HG02938 (cell line): ENCODE results near the gene ST3GAL3.

Experiments
- ATAC-seq: cut with Tn5 transposase; IDR thresholded peaks from one replicate; pipeline ENCODE4 v1.9.1; 2021; ENCODE audit warnings: mild to moderate bottlenecking, moderate library complexity; ENCODE audit not compliant: unreplicated experiment

Gene ST3GAL3

GRCh38 chr1:43873851-43874250 lies 166.5 kb downstream of the ST3GAL3 start:
- ATAC-seq: no peak

- ATAC-seq: no peak
Measured at GRCh38 chr1:43874716-43875115, 167.4 kb downstream of the ST3GAL3 start.

GRCh38 chr1:43875331-43875730 lies 168.0 kb downstream of the ST3GAL3 start:
- no peak for ATAC-seq

- no peak for ATAC-seq
Measured at GRCh38 chr1:43877101-43877500, 169.8 kb downstream of the ST3GAL3 start.

- ATAC-seq: no peak
Measured at GRCh38 chr1:43878440-43878839, 171.1 kb downstream of the ST3GAL3 start.

- no peak for ATAC-seq
Measured at GRCh38 chr1:43878854-43879253, 171.5 kb downstream of the ST3GAL3 start.

GRCh38 chr1:43879414-43879813 lies 172.1 kb downstream of the ST3GAL3 start:
- ATAC-seq: no peak

GRCh38 chr1:43879996-43880395 lies 172.7 kb downstream of the ST3GAL3 start:
- ATAC-seq: no peak

GRCh38 chr1:43880604-43881003 lies 173.3 kb downstream of the ST3GAL3 start:
- ATAC-seq: no peak

- no peak for ATAC-seq
Measured at GRCh38 chr1:43881415-43881814, 174.1 kb downstream of the ST3GAL3 start.

- no peak for ATAC-seq
Measured at GRCh38 chr1:43882763-43883162, 175.4 kb downstream of the ST3GAL3 start.

GRCh38 chr1:43883321-43883720 lies 176.0 kb downstream of the ST3GAL3 start:
- ATAC-seq: no peak

GRCh38 chr1:43885279-43885801 lies 178.0 kb downstream of the ST3GAL3 start:
- ATAC-seq: no peak

GRCh38 chr1:43887748-43888147 lies 180.4 kb downstream of the ST3GAL3 start:
- no peak for ATAC-seq

GRCh38 chr1:43890815-43891214 lies 183.5 kb downstream of the ST3GAL3 start:
- ATAC-seq: no peak

GRCh38 chr1:43893006-43893405 lies 185.7 kb downstream of the ST3GAL3 start:
- no peak for ATAC-seq

- ATAC-seq: no peak
Measured at GRCh38 chr1:43898981-43899380, 191.6 kb downstream of the ST3GAL3 start.

GRCh38 chr1:43900386-43900785 lies 193.1 kb downstream of the ST3GAL3 start:
- no peak for ATAC-seq

- ATAC-seq: no peak
Measured at GRCh38 chr1:43901196-43901961, 194.0 kb downstream of the ST3GAL3 start.

- no peak for ATAC-seq
Measured at GRCh38 chr1:43902058-43902831, 194.9 kb downstream of the ST3GAL3 start.

- no peak for ATAC-seq
Measured at GRCh38 chr1:43904660-43905551, 197.6 kb downstream of the ST3GAL3 start.
